GM19025 (cell line): ENCODE data around the gene IL25.
"Not testable (repeated sequence)": the region's sequence is repeated elsewhere in the genome, so short reads cannot be mapped to it uniquely, and the experiment has no call there.

Source experiments
- ATAC-seq: cut with Tn5 transposase; IDR thresholded peaks from one replicate; pipeline ENCODE4 v1.9.1; 2021; ENCODE audit warnings: mild to moderate bottlenecking, low read depth, moderate library complexity; ENCODE audit not compliant: unreplicated experiment

The IL25 gene

DNA sequence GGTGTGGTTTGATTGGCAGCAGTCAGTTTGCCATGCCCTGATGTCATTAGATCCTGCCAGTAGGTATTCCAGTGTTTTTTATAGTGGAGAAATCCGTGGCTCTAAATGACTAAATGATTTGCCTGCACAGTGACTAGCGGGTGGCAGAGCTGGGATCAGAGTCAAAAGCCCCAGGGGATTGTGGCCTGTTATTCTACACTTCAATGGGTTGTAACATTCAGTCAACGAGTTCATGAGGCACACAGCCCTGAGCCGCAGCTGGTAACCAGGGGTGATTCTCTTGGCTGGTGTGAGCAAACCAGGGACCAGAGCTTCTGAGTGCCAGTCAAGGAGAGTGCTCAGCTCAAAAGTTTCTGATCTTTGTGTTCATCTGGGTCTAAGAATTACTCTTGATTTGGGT is 33.6 kb downstream of the IL25 start:
- no peak for ATAC-seq

DNA sequence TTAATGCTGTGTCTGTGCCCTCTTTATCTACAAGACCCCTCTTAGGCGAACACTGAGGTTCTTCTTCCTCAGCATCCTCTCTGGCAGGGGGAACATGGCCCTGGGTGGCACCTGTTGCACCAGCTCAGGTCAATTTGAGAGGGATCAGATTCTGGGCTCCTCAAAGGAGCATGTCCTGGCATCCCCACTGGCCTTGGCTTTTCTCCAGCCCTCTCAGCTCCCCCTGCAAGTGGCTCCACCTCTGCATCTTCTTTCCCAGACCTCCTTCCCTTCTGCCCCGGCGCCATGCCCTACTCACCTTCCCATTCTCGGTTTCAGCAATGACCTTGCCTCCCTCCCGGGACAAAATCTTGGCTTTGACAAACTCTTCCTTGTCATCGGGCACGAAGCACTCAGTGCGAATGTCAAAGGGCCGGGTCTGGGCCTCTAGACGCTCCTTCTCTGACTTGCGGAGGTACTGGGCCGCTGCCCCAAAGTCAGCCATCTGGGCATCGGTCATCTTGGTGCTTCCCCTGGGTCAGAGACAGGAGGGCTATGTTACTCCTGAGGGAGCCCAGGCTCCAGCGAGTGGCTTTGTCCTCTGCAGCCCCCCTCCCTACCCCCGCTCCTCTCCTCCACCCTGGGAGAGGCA is 34.2 kb downstream of the IL25 start:
- ATAC-seq: no peak

DNA sequence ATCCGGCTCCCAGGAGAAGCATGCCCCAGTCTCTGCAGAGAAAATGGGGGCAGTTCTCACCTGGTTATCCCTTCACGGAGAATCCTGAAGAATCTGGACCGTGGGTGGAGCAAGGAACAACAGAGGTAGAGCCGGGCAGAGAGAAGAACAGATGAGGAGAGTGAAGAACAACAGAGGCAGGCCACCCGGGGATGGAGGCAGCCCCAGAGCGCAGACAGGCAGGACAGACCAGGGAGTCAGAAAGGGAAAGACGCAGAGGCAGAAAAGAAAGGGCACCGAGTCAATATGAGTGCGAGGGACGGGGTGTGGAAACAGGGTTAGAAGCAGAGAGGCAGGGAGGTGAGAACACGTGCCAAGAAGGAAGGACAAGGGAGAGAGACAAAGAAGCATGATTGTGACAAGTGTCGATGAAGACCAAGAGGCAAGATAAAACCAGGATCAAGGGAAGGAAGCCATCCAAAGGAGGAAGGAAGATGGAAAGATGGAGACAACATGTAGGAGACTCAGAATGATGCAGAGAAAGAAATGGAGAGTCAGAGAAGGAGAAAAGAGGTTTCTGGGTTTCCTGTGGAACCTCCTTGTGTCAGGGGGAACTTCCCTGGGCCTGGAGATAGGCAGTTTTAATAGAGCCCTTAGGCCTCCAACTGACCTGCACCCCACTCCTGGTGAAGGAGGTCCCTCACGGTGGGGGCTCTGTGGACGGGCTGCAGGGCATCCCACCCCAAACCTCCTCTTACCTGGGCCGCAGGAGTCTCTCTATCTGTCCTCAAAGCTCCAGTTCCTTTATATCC is 35.1 kb downstream of the IL25 start, which contains the start of gene MYH6:
Gene MYH6 (minus strand): TSS at position 758 of the 791 bp plus-strand sequence. CDS start 1,050 bp downstream, outside the sequence.
- no peak for ATAC-seq

GRCh38 chr14:23408307-23408630 is 35.7 kb downstream of the IL25 start:
- ATAC-seq: no peak

- no peak for ATAC-seq
These were observed 36.9 kb downstream of the IL25 start for GRCh38 chr14:23409475-23409874.

DNA sequence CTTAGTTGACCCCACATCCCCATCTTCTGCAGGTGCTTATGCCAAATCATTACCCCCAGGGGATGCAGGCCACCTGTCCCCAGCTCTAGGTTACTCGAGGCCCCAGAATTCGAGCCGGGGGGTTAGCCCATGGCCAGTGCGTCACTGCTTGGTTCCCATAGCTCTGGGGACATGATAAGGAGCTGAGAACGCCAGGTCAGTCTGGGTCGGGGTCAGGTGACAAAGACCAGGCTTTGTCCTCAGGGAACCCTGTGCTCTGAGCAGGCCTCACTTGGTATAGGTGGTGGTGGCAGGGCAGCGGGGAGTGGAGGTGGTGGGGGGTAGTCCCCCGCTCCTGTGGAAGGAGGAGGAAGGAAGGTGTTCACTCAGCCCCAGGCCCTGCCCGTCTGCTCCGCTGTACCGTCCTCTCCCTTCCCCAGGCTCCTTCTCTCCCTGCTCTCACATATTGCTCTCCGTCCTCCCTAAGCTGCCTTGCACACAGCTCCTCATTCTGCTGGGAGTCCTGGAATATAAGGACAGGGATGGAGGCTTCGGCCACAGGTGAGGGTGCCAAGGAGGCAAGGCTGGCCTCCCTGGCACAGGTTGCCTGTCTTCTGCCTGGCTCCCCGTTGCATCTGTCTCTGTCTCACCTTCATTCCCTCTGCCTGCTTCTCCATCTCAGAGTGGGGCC is 37.5 kb downstream of the IL25 start:
- ATAC-seq: no peak

GRCh38 chr14:23411563-23412525 is 39.2 kb downstream of the IL25 start:
- no peak for ATAC-seq

GRCh38 chr14:23413681-23414080 is 41.1 kb downstream of the IL25 start:
- no peak for ATAC-seq

GRCh38 chr14:23414254-23414653 is 41.6 kb downstream of the IL25 start:
- no peak for ATAC-seq

DNA sequence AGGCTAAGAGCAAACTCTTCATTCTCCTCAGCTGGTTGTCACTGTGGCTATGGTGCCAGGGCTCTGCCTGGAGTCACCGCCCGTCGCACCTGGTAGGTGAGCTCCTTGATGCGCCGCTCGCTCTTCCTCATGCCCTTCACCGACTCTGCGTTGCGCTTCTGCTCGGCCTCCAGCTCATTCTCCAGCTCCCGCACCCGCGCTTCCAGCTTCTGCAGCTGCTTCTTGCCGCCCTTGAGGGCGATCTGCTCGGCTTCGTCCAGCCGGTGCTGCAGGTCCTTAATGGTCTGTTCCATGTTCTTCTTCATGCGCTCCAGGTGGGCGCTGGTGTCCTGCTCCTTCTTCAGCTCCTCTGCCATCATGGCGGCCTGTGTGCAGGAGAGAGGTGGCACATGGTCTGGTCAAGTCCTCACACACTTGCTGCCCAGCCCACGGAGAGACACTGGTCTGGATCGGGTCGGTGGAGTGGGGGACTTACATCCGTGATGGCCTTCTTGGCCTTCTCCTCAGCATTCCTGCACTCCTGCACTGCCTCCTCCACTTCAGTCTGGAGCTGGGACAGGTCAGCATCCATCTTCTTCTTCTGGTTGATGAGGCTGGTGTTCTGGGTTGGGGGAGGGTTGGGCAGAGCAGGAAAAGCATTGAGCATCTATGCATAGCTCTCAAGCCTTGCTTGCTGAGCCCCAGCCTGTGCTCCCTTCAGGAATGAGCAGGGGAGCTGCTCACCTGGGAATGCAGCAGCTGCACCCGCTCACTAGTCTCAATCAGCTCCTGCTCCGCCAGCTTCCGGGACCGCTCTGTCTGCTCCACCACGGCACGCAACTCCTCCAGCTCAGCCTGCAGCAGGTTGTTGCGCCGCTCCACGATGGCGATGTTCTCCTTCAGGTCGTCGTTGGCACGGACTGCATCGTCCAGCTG is 42.6 kb downstream of the IL25 start:
- no peak for ATAC-seq

DNA sequence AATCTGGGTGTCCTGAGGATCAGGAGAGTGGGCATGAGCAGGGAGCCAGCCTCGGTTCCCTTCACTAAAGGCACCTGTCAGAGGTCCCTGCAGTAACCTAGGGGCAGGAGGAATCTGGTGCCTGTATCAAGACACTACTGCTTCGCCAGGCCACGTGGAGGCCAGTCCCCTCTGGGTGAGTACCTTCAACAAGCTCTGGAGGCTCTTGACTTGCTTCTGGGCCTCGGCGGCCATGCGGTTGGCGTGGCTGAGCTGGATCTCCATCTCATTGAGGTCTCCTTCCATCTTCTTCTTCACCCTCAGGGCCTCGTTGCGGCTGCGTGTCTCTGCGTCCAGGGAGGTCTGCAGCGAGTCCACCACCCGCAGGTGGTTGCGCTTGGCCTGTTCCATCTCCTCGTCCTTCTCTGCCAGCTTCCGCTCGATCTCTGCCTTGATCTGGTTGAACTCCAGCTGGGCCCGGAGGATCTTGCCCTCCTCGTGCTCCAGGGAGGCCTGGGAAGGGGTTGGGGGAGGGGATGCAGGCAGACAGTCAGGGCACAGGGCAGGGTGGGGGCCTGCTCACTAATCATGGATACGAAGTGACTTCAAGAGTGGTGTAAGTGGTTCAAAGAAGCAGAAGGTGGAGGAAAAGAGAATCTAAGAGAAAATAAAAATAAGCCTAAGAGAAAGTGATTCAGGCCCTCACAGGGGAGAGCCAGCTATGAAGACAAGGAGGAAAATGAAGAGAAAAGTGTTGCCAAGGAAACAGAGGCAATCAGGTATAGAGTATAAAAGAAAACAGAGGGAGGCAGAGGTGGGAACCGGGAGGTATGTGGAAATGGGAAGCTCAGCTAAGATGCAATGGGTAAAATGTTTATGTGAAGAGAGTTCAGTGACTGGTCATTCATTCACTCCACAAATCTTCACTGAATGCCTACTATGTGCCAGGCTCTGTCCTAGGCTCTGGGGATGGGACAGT is 43.5 kb downstream of the IL25 start:
- ATAC-seq: no peak

- no peak for ATAC-seq
These were observed 44.2 kb downstream of the IL25 start for GRCh38 chr14:23416801-23417200.

- not testable (repeated sequence) for ATAC-seq
These were observed 44.7 kb downstream of the IL25 start for GRCh38 chr14:23417269-23417668.

DNA sequence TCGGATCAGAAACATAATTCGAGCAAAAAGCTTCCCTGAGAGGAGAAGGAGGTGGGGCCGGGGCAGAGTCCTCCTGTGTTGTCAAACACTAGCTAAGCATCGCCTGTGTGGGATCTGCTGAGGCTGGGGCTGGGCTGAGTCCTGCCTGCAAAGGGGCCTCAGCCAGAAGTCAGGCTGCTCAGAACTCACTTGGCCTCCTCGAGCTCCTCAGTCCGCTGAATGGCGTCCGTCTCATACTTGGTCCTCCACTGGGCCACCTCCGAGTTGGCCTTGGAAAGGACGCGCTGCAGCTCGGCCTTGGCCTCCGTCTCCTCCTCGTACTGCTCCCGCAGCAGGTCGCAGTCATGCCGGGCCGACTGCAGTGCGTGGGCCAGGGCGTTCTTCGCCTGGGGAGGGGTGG is 45.4 kb downstream of the IL25 start:
- no peak for ATAC-seq

- not testable (repeated sequence) for ATAC-seq
These were observed 47.0 kb downstream of the IL25 start for GRCh38 chr14:23419646-23420045.

DNA sequence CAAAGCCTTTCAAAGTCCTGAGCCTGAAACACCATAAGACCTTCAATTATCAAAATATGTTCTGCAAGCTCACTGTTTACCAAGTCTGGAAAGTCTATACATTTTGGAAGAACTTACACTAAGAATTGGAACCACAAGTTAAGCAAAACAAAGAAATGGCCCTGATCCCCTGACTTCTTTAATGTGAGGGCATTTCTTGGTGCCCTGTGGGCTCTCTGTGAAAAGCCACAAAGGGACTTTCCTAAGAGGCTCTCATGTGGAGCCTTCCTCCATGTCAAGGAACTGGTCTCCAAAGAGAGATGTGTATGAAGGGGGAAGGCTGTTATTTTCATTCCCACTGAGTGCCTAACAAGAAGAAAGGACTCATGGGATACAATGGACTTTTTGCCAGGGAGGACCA is 49.0 kb downstream of the IL25 start:
- ATAC-seq: no peak

DNA sequence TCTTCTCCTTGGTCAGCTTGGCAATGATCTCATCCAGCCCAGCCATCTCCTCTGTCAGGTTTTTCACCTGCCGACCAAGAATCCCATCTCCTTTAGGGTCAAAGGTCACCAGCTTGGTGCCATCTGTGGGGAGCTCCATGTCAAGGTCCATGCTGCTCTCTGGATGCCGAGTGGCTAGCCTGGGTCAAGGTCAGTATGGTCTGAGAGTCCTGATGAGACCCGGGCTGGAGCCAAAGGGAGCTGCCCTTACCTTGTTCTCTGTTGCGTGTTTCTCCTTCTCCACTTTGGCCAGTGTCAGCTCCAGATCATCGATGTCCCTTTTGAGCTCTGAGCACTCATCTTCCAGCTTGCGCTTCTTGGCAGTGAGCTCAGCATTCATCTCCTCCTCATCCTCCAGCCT is 51.0 kb downstream of the IL25 start:
- no peak for ATAC-seq

DNA sequence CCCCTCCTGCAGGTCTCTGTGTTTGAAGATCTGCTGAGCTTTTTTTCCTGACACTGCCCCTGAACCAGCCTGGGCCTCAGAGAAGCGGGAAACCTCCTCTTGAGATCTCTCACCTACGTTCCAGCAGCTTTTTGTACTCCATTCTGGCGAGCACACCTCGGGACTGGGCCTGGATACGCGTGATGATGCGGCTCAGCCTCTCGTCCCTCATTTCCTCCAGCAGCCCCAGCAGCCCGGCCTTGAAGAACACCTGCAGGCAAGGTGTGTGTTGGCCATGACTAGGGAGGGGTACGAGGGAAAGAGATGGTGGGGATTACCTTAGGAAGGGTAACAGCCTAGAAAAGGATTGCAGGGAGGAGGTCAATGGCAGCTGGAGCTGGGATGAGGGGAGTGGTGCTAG is 52.6 kb downstream of the IL25 start:
- ATAC-seq: no peak
